ENCODE measurements around the gene MFSD6. TPM values are rescaled to one million over a fixed set of nuclear protein-coding genes. Genes with fewer than 3 reads are reported as not detected.

The MFSD6 gene
- total RNA-seq, 1 donor from 2014 or later = 37.4 TPM

- DNase-seq (ENCODE audit: low read depth) (no peak), FAIRE-seq (no peak)
- TF ChIP-seq CTCF (IDR thresholded peaks at IDR 0.05; ENCODE audit: insufficient read depth, low read length, severe bottlenecking) = no peak
- H3K27me3 ChIP-seq (ENCODE audit: control insufficient read depth, insufficient read depth, low read length) = no peaks in the 10 kb centered on the region
- no peaks in the 10 kb centered on the region for H3K36me3 ChIP-seq (ENCODE audit: control insufficient read depth, insufficient read depth, low read length)
- H3K4me3 ChIP-seq (ENCODE audit: low read depth, low read length) = no peak overlapping the region
Observed at GRCh38 chr2:190405995-190406394, 2.2 kb upstream of the MFSD6 start.

GRCh38 chr2:190406805-190407204, 1.4 kb upstream of the MFSD6 start:
- DNase-seq (ENCODE audit: low read depth) = no peak
- no peak overlapping the region for H3K4me3 ChIP-seq (ENCODE audit: low read depth, low read length)
- TF ChIP-seq CTCF (IDR thresholded peaks at IDR 0.05; ENCODE audit: insufficient read depth, low read length, severe bottlenecking) = no peak
- no peaks in the 10 kb centered on the region for H3K36me3 ChIP-seq (ENCODE audit: control insufficient read depth, insufficient read depth, low read length)
- FAIRE-seq = no peak
- no peaks in the 10 kb centered on the region for H3K27me3 ChIP-seq (ENCODE audit: control insufficient read depth, insufficient read depth, low read length)

DNA sequence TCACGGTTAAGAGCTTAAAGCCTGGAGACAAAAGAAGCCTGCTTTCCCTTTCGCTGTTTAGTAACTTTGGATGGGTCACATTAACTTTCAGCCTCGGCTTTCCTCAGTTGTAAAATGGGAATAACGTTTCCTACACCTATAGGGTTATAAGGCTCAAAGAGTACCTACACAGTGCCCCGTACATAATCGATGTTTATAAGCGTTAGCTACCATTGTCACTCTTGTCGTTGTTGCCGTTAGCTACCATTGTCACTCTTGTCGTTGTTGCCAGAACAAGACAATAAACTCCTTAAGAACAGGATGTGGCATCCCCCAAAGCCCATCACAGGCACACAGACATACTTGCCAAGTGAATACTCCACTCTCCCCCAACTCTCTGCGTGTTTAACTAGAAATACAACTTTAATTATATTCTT, 901 bp upstream of the MFSD6 start:
- Histone ChIP-seq H3K4me3 (ENCODE audit: low read depth, low read length) (peak overlapping the region; percentile 65), H3K36me3 (ENCODE audit: control insufficient read depth, insufficient read depth, low read length) (no peaks in the 10 kb centered on the region), H3K27me3 (ENCODE audit: control insufficient read depth, insufficient read depth, low read length) (no peaks in the 10 kb centered on the region)
- DNase-seq (ENCODE audit: low read depth) = no peak
- no peak for TF ChIP-seq CTCF (IDR thresholded peaks at IDR 0.05; ENCODE audit: insufficient read depth, low read length, severe bottlenecking)
- FAIRE-seq = no peak

- TF ChIP-seq CTCF (IDR thresholded peaks at IDR 0.05; ENCODE audit: insufficient read depth, low read length, severe bottlenecking) = no peak
- no peaks in the 10 kb centered on the region for H3K27me3 ChIP-seq (ENCODE audit: control insufficient read depth, insufficient read depth, low read length)
- no peak for FAIRE-seq
- peak overlapping the region; percentile 65 for H3K4me3 ChIP-seq (ENCODE audit: low read depth, low read length)
- no peaks in the 10 kb centered on the region for H3K36me3 ChIP-seq (ENCODE audit: control insufficient read depth, insufficient read depth, low read length)
- no peak for DNase-seq (ENCODE audit: low read depth)
Observed at GRCh38 chr2:190408538-190409271, 550 bp downstream of the MFSD6 start.

GRCh38 chr2:190409616-190410015, 1.5 kb downstream of the MFSD6 start:
- no peak for FAIRE-seq
- Histone ChIP-seq H3K4me3 (ENCODE audit: low read depth, low read length) (no peak overlapping the region), H3K36me3 (ENCODE audit: control insufficient read depth, insufficient read depth, low read length) (no peaks in the 10 kb centered on the region), H3K27me3 (ENCODE audit: control insufficient read depth, insufficient read depth, low read length) (no peaks in the 10 kb centered on the region)
- DNase-seq (ENCODE audit: low read depth) = no peak
- TF ChIP-seq CTCF (IDR thresholded peaks at IDR 0.05; ENCODE audit: insufficient read depth, low read length, severe bottlenecking) = no peak

DNA sequence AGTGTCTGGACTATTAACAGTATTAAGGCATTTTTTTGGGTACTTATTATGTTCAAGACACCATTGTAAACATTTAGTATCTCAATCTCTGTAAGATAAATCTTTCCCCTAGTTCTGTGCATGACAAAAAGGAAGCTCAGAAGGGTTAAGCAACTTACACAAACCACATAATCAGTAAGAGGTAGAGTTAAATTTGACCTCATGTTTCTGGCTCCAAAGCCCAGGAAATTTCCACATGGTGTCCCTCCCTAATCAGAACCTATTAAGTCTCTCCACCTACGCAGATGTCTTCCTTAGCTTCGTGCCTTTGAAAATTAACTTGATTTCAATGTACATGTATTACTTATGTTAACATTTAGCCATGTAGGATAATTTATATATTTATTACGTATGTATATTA, 2.0 kb downstream of the MFSD6 start:
- TF ChIP-seq CTCF (IDR thresholded peaks at IDR 0.05; ENCODE audit: insufficient read depth, low read length, severe bottlenecking) = no peak
- FAIRE-seq (no peak), DNase-seq (ENCODE audit: low read depth) (no peak)
- H3K4me3 ChIP-seq (ENCODE audit: low read depth, low read length) = no peak overlapping the region
- H3K36me3 ChIP-seq (ENCODE audit: control insufficient read depth, insufficient read depth, low read length) = no peaks in the 10 kb centered on the region
- H3K27me3 ChIP-seq (ENCODE audit: control insufficient read depth, insufficient read depth, low read length) = no peaks in the 10 kb centered on the region
